ENCODE measurements around the gene MME. TPM values are rescaled to one million over a fixed set of nuclear protein-coding genes. Genes with fewer than 3 reads are reported as not detected.
A peak's percentile ranks its signal among the peaks of the same experiment; 100 is the strongest.

Gene MME
- total RNA-seq, 1 donor from 2014 or later = 83.5 TPM

DNA sequence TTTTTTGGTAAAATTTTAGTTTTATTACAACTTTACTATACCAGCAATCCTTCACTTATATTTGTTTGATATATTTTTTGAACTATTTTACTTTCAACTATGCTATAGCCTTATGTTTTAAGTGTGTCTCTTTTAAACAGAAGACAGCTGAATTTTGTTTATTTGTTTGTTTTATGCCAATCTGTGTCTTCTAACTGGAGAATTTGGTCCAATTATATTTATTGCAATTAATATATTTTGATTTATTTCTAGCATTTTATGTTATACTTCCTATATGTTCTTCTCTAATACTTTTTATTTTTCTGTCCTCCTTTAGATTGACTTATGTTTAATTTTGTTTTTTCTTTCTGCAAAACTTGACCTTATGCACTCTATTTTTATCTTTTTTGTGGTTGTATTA is 4.9 kb upstream of the MME start:
- DNase-seq (ENCODE audit: low read depth) = no peak
- no peak overlapping the region for H3K4me3 ChIP-seq (ENCODE audit: low read depth, low read length)
- TF ChIP-seq, protein P1, sequence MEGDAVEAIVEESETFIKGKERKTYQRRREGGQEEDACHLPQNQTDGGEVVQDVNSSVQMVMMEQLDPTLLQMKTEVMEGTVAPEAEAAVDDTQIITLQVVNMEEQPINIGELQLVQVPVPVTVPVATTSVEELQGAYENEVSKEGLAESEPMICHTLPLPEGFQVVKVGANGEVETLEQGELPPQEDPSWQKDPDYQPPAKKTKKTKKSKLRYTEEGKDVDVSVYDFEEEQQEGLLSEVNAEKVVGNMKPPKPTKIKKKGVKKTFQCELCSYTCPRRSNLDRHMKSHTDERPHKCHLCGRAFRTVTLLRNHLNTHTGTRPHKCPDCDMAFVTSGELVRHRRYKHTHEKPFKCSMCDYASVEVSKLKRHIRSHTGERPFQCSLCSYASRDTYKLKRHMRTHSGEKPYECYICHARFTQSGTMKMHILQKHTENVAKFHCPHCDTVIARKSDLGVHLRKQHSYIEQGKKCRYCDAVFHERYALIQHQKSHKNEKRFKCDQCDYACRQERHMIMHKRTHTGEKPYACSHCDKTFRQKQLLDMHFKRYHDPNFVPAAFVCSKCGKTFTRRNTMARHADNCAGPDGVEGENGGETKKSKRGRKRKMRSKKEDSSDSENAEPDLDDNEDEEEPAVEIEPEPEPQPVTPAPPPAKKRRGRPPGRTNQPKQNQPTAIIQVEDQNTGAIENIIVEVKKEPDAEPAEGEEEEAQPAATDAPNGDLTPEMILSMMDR (IDR thresholded peaks at IDR 0.05; ENCODE audit: insufficient read depth, low read length, poor library complexity, severe bottlenecking) = no peak

GRCh38 chr3:155076888-155077287 is 3.2 kb upstream of the MME start:
- Histone ChIP-seq H3K27me3 (ENCODE audit: control insufficient read depth, insufficient read depth, low read length) (no peaks in the 10 kb centered on the region), H3K4me3 (ENCODE audit: low read depth, low read length) (no peak overlapping the region), H3K36me3 (ENCODE audit: control insufficient read depth, insufficient read depth, low read length) (no peaks in the 10 kb centered on the region)
- TF ChIP-seq, protein P1 (IDR thresholded peaks at IDR 0.05; ENCODE audit: insufficient read depth, low read length, poor library complexity, severe bottlenecking) = no peak
- DNase-seq (ENCODE audit: low read depth) = no peak

More for the DNA sequence above, 4.9 kb upstream of the MME start:
- Histone ChIP-seq H3K36me3 (ENCODE audit: control insufficient read depth, insufficient read depth, low read length) (no peaks in the 10 kb centered on the region), H3K27me3 (ENCODE audit: control insufficient read depth, insufficient read depth, low read length) (no peaks in the 10 kb centered on the region)

DNA sequence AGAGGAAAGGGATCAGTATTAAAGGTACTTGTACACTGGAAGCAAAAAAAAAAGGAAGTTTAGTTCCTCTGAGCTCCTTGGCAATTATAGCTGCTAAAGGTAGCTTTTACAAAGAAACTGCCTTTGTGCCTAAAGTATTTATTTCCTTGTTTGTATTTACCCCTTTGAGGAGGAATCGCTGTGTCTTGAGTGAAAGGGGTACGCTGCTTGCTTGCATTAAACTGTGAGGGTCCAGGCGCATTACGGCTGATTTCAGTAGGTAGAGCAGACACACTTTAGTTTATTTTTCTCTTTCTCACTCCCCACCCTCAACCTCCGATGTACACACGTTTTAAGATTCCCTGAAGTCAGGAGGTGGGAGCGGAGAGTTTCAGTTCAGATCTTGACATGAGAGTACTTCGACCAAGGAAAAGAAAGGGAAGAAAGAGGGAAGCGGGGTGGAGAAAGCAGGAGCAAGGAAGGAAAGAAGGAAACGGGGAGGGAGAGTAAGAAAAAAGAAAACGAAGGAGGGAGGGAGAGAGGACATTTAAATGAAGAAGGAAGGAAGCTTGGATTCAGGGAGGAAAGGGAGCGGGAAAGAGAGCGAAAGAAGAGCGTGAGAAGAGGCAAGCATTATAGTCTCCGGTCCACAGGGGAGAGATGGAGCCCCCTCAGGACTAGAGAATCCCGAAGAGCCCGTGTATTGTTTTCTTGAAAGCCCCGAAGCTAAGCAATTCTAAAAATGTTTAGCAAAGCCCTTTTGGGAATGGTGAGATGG is 1.2 kb upstream of the MME start:
- TF ChIP-seq, protein P1 (IDR thresholded peaks at IDR 0.05; ENCODE audit: insufficient read depth, low read length, poor library complexity, severe bottlenecking) = no peak
- H3K36me3 ChIP-seq (ENCODE audit: control insufficient read depth, insufficient read depth, low read length) = no peaks in the 10 kb centered on the region
- no peak for DNase-seq (ENCODE audit: low read depth)
- H3K27me3 ChIP-seq (ENCODE audit: control insufficient read depth, insufficient read depth, low read length) = no peaks in the 10 kb centered on the region
- peak overlapping the region; percentile 61 for H3K4me3 ChIP-seq (ENCODE audit: low read depth, low read length)

GRCh38 chr3:155079468-155079745 is 712 bp upstream of the MME start:
- no peak for DNase-seq (ENCODE audit: low read depth)
- TF ChIP-seq, protein P1 (IDR thresholded peaks at IDR 0.05; ENCODE audit: insufficient read depth, low read length, poor library complexity, severe bottlenecking) = no peak
- peak overlapping the region; percentile 61 for H3K4me3 ChIP-seq (ENCODE audit: low read depth, low read length)
- H3K27me3 ChIP-seq (ENCODE audit: control insufficient read depth, insufficient read depth, low read length) = no peaks in the 10 kb centered on the region
- H3K36me3 ChIP-seq (ENCODE audit: control insufficient read depth, insufficient read depth, low read length) = no peaks in the 10 kb centered on the region

DNA sequence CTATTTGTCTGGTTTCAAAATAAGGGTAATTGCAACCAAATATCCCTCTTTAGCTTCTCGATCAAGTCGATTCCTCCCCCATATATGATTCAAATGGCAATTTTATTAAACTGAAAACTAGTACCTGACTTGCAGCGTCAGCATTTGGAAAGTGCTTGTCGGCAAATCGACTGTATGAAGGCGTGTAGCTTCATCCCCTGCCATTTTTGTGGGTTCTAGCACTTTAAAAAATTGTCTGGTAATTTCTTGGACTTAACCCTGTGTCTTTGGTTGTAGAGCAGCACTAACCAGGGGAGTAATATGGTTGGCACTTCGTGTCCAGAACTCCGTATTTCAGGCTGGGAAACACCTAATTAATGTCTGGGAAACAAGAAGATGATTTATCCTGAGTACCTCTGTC is 573 bp downstream of the MME start:
- no peaks in the 10 kb centered on the region for H3K36me3 ChIP-seq (ENCODE audit: control insufficient read depth, insufficient read depth, low read length)
- TF ChIP-seq, protein P1 (IDR thresholded peaks at IDR 0.05; ENCODE audit: insufficient read depth, low read length, poor library complexity, severe bottlenecking) = no peak
- H3K4me3 ChIP-seq (ENCODE audit: low read depth, low read length) = peak overlapping the region; percentile 61
- H3K27me3 ChIP-seq (ENCODE audit: control insufficient read depth, insufficient read depth, low read length) = no peaks in the 10 kb centered on the region
- DNase-seq (ENCODE audit: low read depth) = no peak

GRCh38 chr3:155083313-155083905 is 3.3 kb downstream of the MME start:
- DNase-seq (ENCODE audit: low read depth) = no peak
- Histone ChIP-seq H3K4me3 (ENCODE audit: low read depth, low read length) (no peak overlapping the region), H3K36me3 (ENCODE audit: control insufficient read depth, insufficient read depth, low read length) (no peaks in the 10 kb centered on the region), H3K27me3 (ENCODE audit: control insufficient read depth, insufficient read depth, low read length) (no peaks in the 10 kb centered on the region)
- TF ChIP-seq, protein P1 (IDR thresholded peaks at IDR 0.05; ENCODE audit: insufficient read depth, low read length, poor library complexity, severe bottlenecking) = no peak
